ENCODE results near the gene TLK1.
A peak's percentile ranks its signal among the peaks of the same experiment; 100 is the strongest.
"Not testable (repeated sequence)": the region's sequence is repeated elsewhere in the genome, so short reads cannot be mapped to it uniquely, and the experiment has no call there.

The TLK1 gene

DNA sequence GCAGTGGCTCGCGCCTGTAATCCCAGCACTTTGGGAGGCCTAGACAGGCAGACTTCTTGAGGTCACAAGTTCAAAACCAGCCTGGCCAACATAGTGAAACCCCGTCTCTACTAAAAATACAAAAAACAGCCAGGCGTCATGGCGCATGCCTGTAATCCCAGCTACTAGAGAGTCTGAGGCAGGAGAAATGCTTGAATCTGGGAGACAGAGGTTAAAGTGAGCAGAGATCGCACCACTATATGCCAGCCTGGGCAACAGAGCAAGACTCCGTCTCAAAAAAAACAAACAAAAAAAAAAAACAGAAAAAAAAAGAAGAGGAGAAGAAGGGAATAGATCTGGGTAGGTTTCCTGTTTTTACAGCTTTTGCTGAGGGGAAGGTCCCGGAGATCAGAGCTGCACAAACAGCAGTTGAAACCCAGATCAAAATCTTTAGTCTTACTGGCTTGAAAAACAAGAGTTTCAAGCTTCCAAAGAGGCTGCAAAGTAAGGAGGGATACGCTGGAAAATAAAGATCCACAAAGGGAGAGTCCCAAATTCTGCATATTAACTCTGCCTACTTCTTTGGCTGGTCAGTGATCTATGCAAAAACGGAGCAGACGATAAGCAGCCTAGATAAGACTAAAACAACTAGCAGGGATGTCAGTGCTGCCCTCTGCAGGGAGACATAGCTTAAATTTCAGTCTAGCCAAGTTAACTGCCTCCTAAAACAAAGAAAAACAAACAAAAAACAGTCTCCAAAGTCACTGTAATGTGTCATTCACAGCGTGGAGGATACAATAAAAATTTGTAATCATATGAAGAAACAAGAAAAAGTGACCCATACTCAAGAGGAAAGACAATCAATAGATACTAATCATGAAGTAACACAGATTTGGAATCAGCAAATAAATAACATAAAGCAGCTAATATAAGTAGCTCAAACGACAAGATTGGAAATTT, 74.1 kb downstream of the TLK1 start:
- DNase-seq (ENCODE audit: extremely low read depth in 1 of 2, low read depth in 1 of 2) = peak in 1 of 2 donors; percentile 29

- no peak for DNase-seq (ENCODE audit: extremely low read depth in 1 of 2, low read depth in 1 of 2)
These were observed 76.6 kb downstream of the TLK1 start for GRCh38 chr2:171084128-171084527.

DNA sequence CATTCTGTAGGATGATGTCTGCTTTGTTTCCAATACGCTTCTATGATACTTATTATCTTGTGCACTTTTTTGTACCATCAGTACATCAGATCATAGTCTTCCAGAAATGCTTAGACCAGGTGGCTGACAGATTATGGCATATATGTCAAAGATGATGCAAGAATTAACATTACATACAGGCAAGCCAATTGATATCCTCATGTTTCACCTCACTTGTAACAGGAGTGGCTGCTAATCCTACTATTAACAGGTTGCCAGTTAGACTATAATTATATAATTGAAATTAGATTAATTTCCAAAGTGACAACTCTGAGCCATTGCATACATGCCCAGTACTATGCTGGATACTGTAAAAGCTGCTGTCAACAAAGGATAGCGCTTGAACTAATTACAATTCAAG, 77.2 kb downstream of the TLK1 start:
- DNase-seq (ENCODE audit: extremely low read depth in 1 of 2, low read depth in 1 of 2) = no peak

GRCh38 chr2:171081649-171082111, 79.0 kb downstream of the TLK1 start:
- no peak for DNase-seq (ENCODE audit: extremely low read depth in 1 of 2, low read depth in 1 of 2)

- DNase-seq (ENCODE audit: extremely low read depth in 1 of 2, low read depth in 1 of 2) = no peak
These were observed 80.1 kb downstream of the TLK1 start for GRCh38 chr2:171080607-171081006.

- DNase-seq (ENCODE audit: extremely low read depth in 1 of 2, low read depth in 1 of 2) = not testable (repeated sequence)
These were observed 84.3 kb downstream of the TLK1 start for GRCh38 chr2:171076422-171076821.

- DNase-seq (ENCODE audit: extremely low read depth in 1 of 2, low read depth in 1 of 2) = no peak
These were observed 88.5 kb downstream of the TLK1 start for GRCh38 chr2:171072164-171072563.

DNA sequence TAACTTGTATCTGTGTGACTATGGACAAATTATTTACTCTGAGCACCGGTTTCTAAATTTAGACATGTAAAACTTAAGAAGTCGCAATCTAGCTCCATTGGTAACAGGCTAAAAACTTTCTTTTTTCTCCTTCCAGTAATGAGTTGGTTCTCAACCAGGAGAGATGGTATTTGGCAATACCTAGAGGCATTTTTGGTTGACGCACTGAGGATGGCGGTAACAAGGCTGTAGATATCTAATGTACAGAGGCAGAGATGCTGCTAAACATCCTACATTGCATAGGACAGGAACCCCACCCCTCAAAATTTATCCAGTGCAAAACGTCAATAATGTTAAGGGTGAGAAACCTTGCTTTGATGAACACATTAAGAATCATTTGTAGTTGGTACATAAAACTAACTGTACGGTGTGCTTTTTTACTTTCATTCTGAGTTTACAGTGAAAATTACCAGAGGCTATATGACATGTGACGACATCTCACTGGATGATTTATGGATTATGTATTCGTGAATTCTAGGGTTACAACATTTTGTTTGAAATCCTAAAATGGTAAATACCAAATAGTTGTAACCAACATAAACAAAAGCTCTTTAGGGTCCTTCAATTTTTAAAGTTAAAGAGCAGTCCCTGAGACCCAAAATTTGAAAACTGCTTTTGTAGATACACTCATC, 91.3 kb downstream of the TLK1 start:
- no peak for DNase-seq (ENCODE audit: extremely low read depth in 1 of 2, low read depth in 1 of 2)

- no peak for DNase-seq (ENCODE audit: extremely low read depth in 1 of 2, low read depth in 1 of 2)
These were observed 94.6 kb downstream of the TLK1 start for GRCh38 chr2:171066110-171066509.

- DNase-seq (ENCODE audit: extremely low read depth in 1 of 2, low read depth in 1 of 2) = no peak
These were observed 103.1 kb downstream of the TLK1 start for GRCh38 chr2:171057575-171057974.

DNA sequence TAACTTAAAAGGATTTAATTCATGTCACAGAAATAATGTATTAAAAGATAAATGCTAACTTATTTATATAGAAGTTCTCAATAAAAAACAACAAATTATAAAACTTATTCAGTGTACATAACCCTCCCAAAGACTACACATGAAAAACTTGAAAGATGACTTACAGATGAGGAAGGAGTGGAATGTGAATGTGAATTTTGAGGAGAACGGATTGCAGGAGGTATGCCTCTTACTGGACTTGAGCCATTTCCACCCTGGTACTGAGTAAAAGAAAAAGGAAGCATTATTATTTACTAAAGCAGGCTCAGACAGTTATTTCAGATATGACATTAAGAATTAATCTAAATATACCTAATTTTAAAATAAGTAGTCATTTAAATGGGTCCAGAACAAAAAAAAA, 104.4 kb downstream of the TLK1 start:
- no peak for DNase-seq (ENCODE audit: extremely low read depth in 1 of 2, low read depth in 1 of 2)

GRCh38 chr2:171049691-171050090, 111.0 kb downstream of the TLK1 start:
- no peak for DNase-seq (ENCODE audit: extremely low read depth in 1 of 2, low read depth in 1 of 2)

DNA sequence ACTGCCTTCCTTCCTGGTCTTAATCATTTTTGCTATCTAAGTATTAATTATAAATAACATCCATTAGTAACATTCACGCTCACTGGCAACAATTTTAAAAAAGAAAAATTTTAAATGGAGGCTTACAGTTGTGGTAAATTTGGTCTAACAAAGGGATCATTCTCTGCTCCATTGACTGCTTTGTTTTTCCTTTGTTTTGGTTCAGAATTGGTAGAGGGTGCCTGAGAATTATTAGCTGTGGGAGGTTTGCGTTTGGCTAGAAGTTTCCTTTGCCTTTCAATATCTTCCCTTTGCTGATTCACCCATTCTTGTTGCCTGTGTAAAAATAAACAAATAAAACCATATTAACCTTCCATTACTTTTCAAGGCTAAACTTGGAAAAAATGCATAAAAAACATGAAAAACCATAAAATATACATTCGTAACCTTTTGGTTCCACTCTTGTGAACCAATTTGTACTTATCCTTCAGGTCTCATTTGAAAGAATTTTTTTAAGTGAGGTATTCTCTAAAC, 114.6 kb downstream of the TLK1 start:
- no peak for DNase-seq (ENCODE audit: extremely low read depth in 1 of 2, low read depth in 1 of 2)

DNA sequence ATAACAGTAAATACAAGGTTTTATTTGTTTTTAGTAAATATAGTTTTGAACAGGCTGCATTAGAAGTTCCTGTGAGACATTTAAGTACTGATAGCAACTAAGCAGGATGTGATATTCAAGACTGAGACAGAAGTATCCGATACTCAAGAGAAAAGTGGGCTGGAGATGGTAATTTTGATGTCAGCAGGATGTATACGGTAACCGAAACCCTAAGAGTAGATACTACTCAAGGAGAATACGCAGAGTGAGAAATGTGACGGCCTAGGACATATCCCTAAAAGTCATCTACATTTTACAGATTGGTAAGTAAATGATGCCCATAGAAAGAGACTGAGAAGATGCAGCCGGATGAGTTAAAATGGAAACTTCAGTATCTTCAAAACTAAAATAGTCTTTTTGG, 116.3 kb downstream of the TLK1 start:
- DNase-seq (ENCODE audit: extremely low read depth in 1 of 2, low read depth in 1 of 2) = no peak

- no peak for DNase-seq (ENCODE audit: extremely low read depth in 1 of 2, low read depth in 1 of 2)
These were observed 118.3 kb downstream of the TLK1 start for GRCh38 chr2:171042253-171042969.

GRCh38 chr2:171036532-171036931, 124.2 kb downstream of the TLK1 start:
- no peak for DNase-seq (ENCODE audit: extremely low read depth in 1 of 2, low read depth in 1 of 2)

GRCh38 chr2:171034315-171034714, 126.4 kb downstream of the TLK1 start:
- DNase-seq (ENCODE audit: extremely low read depth in 1 of 2, low read depth in 1 of 2) = no peak

DNA sequence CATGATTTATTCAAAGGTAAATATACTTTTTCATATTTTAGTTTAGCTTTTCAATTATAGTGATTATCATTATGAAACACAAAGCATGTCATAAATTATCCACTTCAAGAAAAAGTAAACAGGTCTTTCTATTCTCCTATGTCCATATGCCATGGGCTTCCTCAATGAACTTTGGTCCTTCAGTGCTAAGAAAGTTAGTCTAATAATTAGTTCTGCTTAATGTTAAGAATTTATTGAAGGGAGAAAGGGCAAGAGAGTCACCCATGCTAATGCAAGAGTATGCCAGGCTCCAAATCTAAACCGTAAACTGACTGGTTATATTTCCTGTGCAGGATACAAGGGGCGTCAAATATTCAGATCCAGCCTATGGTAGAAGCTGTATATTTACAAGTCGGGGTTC, 135.5 kb downstream of the TLK1 start:
- DNase-seq (ENCODE audit: extremely low read depth in 1 of 2, low read depth in 1 of 2) = no peak

GRCh38 chr2:171018522-171018921, 142.2 kb downstream of the TLK1 start:
- DNase-seq (ENCODE audit: extremely low read depth in 1 of 2, low read depth in 1 of 2) = no peak

DNA sequence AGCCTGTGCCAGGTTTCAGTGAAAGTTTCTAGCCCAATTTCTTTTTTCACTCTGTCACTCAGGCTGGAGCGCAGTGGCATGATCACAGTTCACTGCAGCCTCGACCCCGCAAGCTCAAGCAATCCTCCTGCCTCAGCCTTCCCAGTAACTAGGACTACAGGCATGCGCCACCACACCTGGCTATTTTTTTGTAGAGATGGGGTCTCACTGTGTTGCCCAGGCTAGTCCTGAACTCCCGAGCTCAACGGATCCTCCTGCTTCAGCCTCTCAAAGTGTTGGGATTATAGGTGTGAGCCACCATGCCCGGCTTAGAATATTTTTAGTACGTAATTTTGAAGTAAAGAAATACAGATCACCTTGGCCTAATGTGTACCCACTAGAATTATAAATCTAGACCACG, 144.6 kb downstream of the TLK1 start:
- DNase-seq (ENCODE audit: extremely low read depth in 1 of 2, low read depth in 1 of 2) = no peak

DNA sequence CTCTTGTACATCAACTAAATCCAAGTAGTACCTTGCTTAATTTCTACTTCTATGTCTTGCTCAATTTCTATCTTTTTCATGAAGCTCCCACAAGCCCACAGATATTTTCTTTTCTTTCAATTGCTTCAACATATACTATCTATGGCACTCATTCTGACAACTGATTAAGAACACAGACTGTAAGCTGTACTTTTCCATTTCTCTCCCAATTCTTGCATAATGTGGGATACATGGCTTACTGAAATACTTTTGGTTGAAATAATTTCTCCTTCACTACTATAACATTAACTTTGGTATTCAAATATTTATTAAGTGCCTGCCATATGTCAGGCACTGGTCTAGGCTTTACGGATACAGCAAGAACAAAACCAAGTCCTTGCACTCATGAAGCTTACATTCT, 146.8 kb downstream of the TLK1 start:
- DNase-seq (ENCODE audit: extremely low read depth in 1 of 2, low read depth in 1 of 2) = no peak

All from stimulated activated CD8-positive, alpha-beta memory T cell treated with anti-CD3 and anti-CD28 coated beads, Interleukin-7, amount 100 ng/mL, for 48 hours (primary cell).